ENCODE results near the gene FLT3. TPM values are rescaled to one million over a fixed set of nuclear protein-coding genes. Genes with fewer than 3 reads are reported as not detected.

The FLT3 gene
- total and polyA plus RNA-seq, 9 of the 15 experiments (the other 6 are each of a cell fraction or from before 2014, with no cell fraction given) = not detected

DNA sequence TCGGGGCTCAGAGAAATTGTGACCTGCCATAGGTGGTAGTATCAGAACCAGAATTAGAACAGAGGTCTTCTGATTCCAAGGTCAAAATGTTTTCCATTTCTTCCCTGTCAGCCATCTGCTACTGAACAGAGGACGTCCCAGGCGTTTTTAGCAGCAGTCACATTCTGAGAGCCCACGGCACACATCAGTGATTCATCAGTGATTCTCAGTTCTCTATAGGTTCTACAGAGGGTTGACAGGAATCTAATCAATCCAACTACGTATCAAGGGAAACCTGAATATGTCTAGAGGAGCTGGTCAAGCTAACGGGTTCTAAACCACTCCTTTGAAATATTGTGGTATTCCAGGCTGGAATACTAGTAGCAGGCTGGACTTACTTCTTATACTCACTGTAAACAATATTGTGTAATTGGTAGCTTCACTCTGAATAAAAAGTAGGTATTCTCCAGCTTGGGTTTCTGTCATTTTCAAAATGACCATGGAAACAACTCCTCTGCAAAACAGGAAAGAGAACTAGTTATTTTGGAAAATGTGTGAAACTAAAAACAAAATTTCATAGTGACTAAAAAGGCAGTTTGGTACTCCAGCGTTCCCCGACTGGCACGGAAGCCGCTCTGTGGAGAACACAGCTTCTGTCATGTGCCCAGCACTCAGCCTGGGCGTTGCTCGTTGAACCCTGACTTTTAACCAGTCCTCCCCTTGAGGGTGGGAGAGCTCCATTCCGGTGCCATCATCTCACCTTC lies 43.2 kb downstream of the FLT3 start:
- in situ Hi-C loops (cut with MboI) = loop anchor here (25.0 kb wide), 1 partner anchor 730 kb away; no protein-coding TSS in a partner anchor
- no peak for ATAC-seq
- BruUV-seq (replicated peaks) = no TSS peak
- TF ChIP-seq CBX8 (IDR thresholded peaks at IDR 0.05; ENCODE audit: borderline replicate concordance, extremely low read depth, low read depth, low read length, poor library complexity, severe bottlenecking) (peak; percentile 67), STAG1 (CRISPR knock-in tag; IDR thresholded peaks at IDR 0.05; ENCODE audit: borderline replicate concordance) (no peak)
- POLR2A ChIA-PET = interaction anchor here (1.2 kb wide), 1 partner anchor 126 kb away, joined by 3 read pairs; no protein-coding TSS in a partner anchor
- no peak overlapping the region for H3K4me3 ChIP-seq
- peaks cover 2 to 25% of the 10 kb centered on the region in 2 experiments; a peak in 4 of 5 replicates for H3K27me3 ChIP-seq (ENCODE audit: control insufficient read depth in 2 of 2, insufficient read depth in 2 of 2, low read length in 2 of 2)
- FAIRE-seq = no peak
- H3K36me3 ChIP-seq (ENCODE audit: control insufficient read depth, insufficient read depth, low read length) = no peaks in the 10 kb centered on the region
- H3K27ac ChIP-seq (ENCODE audit: extremely low read depth, low read depth, low read length) = no peak overlapping the region
- no peak overlapping the region for H3K4me2 ChIP-seq (ENCODE audit: insufficient read depth, low read length)
- intact Hi-C loops (cut with micrococcal nuclease) = loop anchor here (10.0 kb wide), 2 partner anchors 258 to 588 kb away; no protein-coding TSS in a partner anchor
- CTCF ChIA-PET (ENCODE audit: low intra/inter-chr PET ratio) = no interaction called here
- no peaks in the 10 kb centered on the region for H4K20me1 ChIP-seq (replicated peaks; ENCODE audit: control insufficient read depth, insufficient read depth, low read length)
- no peak overlapping the region for H2AFZ ChIP-seq (ENCODE audit: low read depth, low read length)
- H3K9ac ChIP-seq (ENCODE audit: insufficient read depth in 1 of 2, low read depth in 2 of 2, low read length in 2 of 2) = no peak overlapping the region
- no peaks in the 10 kb centered on the region for H3K9me3 ChIP-seq (replicated peaks; ENCODE audit: control insufficient read depth, insufficient read depth, low read depth, low read length)
- no peaks in the 10 kb centered on the region for H3K79me2 ChIP-seq (ENCODE audit: control insufficient read depth, insufficient read depth, low read length)
- H3K4me1 ChIP-seq (replicated peaks in 1 of 2; ENCODE audit: control insufficient read depth in 2 of 2, insufficient read depth in 2 of 2, low read length in 2 of 2) = no peaks in the 10 kb centered on the region
- no peaks in the 10 kb centered on the region for H3K9me1 ChIP-seq (ENCODE audit: control insufficient read depth, insufficient read depth, low read length)
- WGBS (ENCODE audit: insufficient coverage, low coverage, missing lambda C conversion rate) = 2% methylated on average over 13 of the region's 13 CpGs
- DNase-seq (ENCODE audit: extremely low read depth in 1 of 4, low spot score in 3 of 4) = no peak

DNA sequence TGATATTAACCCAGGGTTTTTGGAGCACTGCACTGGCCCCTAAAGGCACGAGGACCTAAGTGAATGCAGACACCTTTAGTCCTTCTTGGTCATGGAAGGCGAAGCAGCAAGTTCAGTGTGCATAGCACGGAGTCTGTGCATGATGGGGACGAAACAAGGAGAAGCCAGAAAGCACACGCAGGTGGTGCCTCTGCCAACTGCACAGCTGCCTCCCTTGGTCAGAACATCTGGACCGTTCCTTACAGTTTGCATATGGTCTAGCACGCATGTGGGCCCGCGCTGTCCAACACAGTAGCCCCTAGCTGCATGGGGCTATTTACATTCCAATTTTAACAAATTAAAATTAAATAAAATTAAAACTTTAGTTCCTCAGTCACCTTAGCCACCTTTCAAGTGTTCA lies 44.0 kb downstream of the FLT3 start:
- in situ Hi-C loops (cut with MboI) = loop anchor here (25.0 kb wide), 1 partner anchor 731 kb away; no protein-coding TSS in a partner anchor
- TF ChIP-seq KLF6 (CRISPR knock-in tag; IDR thresholded peaks at IDR 0.05; ENCODE audit: borderline replicate concordance) (no peak), MYC (IDR thresholded peaks at IDR 0.05; ENCODE audit: low read depth, low read length) (no peak), MYC (CRISPR knock-in tag; IDR thresholded peaks at IDR 0.05; ENCODE audit: borderline replicate concordance, low read depth) (no peak), FOSL1 (tag; conservative IDR thresholded peaks at IDR 0.05) (no peak)
- TF ChIP-seq, protein P1, sequence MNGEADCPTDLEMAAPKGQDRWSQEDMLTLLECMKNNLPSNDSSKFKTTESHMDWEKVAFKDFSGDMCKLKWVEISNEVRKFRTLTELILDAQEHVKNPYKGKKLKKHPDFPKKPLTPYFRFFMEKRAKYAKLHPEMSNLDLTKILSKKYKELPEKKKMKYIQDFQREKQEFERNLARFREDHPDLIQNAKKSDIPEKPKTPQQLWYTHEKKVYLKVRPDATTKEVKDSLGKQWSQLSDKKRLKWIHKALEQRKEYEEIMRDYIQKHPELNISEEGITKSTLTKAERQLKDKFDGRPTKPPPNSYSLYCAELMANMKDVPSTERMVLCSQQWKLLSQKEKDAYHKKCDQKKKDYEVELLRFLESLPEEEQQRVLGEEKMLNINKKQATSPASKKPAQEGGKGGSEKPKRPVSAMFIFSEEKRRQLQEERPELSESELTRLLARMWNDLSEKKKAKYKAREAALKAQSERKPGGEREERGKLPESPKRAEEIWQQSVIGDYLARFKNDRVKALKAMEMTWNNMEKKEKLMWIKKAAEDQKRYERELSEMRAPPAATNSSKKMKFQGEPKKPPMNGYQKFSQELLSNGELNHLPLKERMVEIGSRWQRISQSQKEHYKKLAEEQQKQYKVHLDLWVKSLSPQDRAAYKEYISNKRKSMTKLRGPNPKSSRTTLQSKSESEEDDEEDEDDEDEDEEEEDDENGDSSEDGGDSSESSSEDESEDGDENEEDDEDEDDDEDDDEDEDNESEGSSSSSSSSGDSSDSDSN (IDR thresholded peaks at IDR 0.05; ENCODE audit: borderline replicate concordance in 1 of 2, low read depth in 2 of 2, low read length in 2 of 2) = no peak

More for the DNA sequence above, 44.0 kb downstream of the FLT3 start:
- FAIRE-seq (no peak), ATAC-seq (no peak), DNase-seq (ENCODE audit: extremely low read depth in 1 of 4, low spot score in 3 of 4) (no peak)
- Histone ChIP-seq H3K9me1 (ENCODE audit: control insufficient read depth, insufficient read depth, low read length) (no peaks in the 10 kb centered on the region), H3K36me3 (ENCODE audit: control insufficient read depth, insufficient read depth, low read length) (no peaks in the 10 kb centered on the region), H4K20me1 (replicated peaks; ENCODE audit: control insufficient read depth, insufficient read depth, low read length) (no peaks in the 10 kb centered on the region), H3K4me3 (no peak overlapping the region), H3K79me2 (ENCODE audit: control insufficient read depth, insufficient read depth, low read length) (no peaks in the 10 kb centered on the region), H3K9ac (ENCODE audit: insufficient read depth in 1 of 2, low read depth in 2 of 2, low read length in 2 of 2) (no peak overlapping the region), H3K4me2 (ENCODE audit: insufficient read depth, low read length) (no peak overlapping the region), H3K27me3 (ENCODE audit: control insufficient read depth in 2 of 2, insufficient read depth in 2 of 2, low read length in 2 of 2) (peaks cover 2 to 25% of the 10 kb centered on the region in 2 experiments; a peak in 4 of 5 replicates), H3K9me3 (replicated peaks; ENCODE audit: control insufficient read depth, insufficient read depth, low read depth, low read length) (no peaks in the 10 kb centered on the region), H2AFZ (ENCODE audit: low read depth, low read length) (no peak overlapping the region), H3K27ac (ENCODE audit: extremely low read depth, low read depth, low read length) (no peak overlapping the region), H3K4me1 (replicated peaks in 1 of 2; ENCODE audit: control insufficient read depth in 2 of 2, insufficient read depth in 2 of 2, low read length in 2 of 2) (no peaks in the 10 kb centered on the region)
- WGBS (ENCODE audit: insufficient coverage, low coverage, missing lambda C conversion rate) = 1% methylated on average over 9 of the region's 9 CpGs
- intact Hi-C loops (cut with micrococcal nuclease) = loop anchor here (10.0 kb wide), 2 partner anchors 258 to 588 kb away; no protein-coding TSS in a partner anchor
- CTCF ChIA-PET (ENCODE audit: low intra/inter-chr PET ratio) = no interaction called here
- POLR2A ChIA-PET = interaction anchor here (0.6 to 1.2 kb wide), 2 partner anchors 127 to 817 kb away, joined by 3 read pairs; no protein-coding TSS in a partner anchor
- BruUV-seq (replicated peaks) = no TSS peak

All from K562 (cell line).